ENCODE data around the gene SDR42E1. TPM values are rescaled to one million over a fixed set of nuclear protein-coding genes. Genes with fewer than 3 reads are reported as not detected.

SDR42E1 gene
- polyA plus RNA-seq, 2 of the 4 experiments (the other 2 are of a cell fraction): 1.7 to 5.2 TPM

DNA sequence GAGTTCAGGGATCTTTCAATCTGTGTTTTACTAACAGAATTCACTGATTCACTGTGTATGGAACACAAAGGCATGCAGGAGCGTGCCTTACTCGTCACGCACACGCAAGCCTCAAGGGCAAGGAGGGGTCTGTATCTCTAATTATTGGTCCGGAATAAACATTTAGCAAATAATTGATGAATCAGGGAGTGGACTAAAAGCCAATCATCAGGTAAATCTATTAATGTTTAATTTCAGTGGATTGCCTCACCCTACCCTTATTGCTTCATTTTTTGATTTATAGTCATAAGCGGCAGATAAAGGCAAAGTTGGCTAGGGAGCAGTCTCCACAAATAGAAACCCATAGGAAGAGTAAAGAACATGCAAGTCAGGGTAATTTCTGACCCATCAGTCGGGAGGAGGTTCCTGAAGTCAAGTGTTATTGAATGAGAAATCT is 16.4 kb upstream of the SDR42E1 start:
- Histone ChIP-seq H3K9me3 (no peaks in the 10 kb centered on the region), H3K4me1 (no peaks in the 10 kb centered on the region), H3K4me2 (no peak overlapping the region), H3K27ac (no peak overlapping the region), H3K4me3 (no peak overlapping the region)
- CTCF ChIA-PET: no interaction called here
- no peak for TF ChIP-seq PHF8 (IDR thresholded peaks at IDR 0.05; ENCODE audit: borderline replicate concordance, low read depth)
- TF ChIP-seq, protein P1, sequence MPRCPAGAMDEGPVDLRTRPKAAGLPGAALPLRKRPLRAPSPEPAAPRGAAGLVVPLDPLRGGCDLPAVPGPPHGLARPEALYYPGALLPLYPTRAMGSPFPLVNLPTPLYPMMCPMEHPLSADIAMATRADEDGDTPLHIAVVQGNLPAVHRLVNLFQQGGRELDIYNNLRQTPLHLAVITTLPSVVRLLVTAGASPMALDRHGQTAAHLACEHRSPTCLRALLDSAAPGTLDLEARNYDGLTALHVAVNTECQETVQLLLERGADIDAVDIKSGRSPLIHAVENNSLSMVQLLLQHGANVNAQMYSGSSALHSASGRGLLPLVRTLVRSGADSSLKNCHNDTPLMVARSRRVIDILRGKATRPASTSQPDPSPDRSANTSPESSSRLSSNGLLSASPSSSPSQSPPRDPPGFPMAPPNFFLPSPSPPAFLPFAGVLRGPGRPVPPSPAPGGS (IDR thresholded peaks at IDR 0.05): no peak
- TF ChIP-seq ZFP36 (IDR thresholded peaks at IDR 0.05; ENCODE audit: borderline replicate concordance, partially characterized antibody): no peak
- no peak for TF ChIP-seq EHMT2 (IDR thresholded peaks at IDR 0.05; ENCODE audit: low read depth)
- TF ChIP-seq EHF (CRISPR knock-in tag; IDR thresholded peaks at IDR 0.05): no peak
- TF ChIP-seq, protein P2, sequence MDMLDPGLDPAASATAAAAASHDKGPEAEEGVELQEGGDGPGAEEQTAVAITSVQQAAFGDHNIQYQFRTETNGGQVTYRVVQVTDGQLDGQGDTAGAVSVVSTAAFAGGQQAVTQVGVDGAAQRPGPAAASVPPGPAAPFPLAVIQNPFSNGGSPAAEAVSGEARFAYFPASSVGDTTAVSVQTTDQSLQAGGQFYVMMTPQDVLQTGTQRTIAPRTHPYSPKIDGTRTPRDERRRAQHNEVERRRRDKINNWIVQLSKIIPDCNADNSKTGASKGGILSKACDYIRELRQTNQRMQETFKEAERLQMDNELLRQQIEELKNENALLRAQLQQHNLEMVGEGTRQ (IDR thresholded peaks at IDR 0.05): no peak
- TF ChIP-seq NFE2L2 (conservative IDR thresholded peaks at IDR 0.05; ENCODE audit: low read length): no peak
- TF ChIP-seq, protein P3, sequence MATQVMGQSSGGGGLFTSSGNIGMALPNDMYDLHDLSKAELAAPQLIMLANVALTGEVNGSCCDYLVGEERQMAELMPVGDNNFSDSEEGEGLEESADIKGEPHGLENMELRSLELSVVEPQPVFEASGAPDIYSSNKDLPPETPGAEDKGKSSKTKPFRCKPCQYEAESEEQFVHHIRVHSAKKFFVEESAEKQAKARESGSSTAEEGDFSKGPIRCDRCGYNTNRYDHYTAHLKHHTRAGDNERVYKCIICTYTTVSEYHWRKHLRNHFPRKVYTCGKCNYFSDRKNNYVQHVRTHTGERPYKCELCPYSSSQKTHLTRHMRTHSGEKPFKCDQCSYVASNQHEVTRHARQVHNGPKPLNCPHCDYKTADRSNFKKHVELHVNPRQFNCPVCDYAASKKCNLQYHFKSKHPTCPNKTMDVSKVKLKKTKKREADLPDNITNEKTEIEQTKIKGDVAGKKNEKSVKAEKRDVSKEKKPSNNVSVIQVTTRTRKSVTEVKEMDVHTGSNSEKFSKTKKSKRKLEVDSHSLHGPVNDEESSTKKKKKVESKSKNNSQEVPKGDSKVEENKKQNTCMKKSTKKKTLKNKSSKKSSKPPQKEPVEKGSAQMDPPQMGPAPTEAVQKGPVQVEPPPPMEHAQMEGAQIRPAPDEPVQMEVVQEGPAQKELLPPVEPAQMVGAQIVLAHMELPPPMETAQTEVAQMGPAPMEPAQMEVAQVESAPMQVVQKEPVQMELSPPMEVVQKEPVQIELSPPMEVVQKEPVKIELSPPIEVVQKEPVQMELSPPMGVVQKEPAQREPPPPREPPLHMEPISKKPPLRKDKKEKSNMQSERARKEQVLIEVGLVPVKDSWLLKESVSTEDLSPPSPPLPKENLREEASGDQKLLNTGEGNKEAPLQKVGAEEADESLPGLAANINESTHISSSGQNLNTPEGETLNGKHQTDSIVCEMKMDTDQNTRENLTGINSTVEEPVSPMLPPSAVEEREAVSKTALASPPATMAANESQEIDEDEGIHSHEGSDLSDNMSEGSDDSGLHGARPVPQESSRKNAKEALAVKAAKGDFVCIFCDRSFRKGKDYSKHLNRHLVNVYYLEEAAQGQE (IDR thresholded peaks at IDR 0.05): no peak
- TF ChIP-seq KDM1A (IDR thresholded peaks at IDR 0.05; ENCODE audit: low read depth): no peak
- ATAC-seq (no peak), FAIRE-seq (no peak), DNase-seq (ENCODE audit: low read depth in 1 of 2, low spot score in 1 of 2) (no peak)
- POLR2A ChIA-PET: no interaction called here
- WGBS (ENCODE audit: missing lambda C conversion rate): 44% methylated on average over 7 of the region's 7 CpGs

DNA sequence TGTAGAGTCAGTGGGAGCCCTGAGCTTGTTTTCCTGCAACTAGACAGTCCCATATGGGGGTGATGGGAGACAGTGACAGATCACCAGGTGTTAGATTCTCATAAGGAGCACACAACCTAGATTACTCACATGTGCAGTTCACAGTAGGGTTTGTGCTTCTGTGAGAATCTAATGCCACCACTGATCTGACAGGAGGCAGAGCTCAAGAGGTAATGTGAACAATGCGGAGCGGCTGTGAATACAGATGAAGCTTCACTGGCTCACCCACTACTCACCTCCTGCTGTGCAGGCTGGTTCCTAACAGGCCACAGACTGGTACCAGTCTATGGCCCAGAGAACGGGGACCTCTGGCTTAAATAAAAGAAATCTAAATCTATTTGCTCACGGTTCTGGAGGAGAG is 13.6 kb upstream of the SDR42E1 start:
- ChIA-PET CTCF (interaction anchor here (0.9 kb wide), 1 partner anchor 19 kb away, joined by 3 read pairs; no protein-coding TSS in a partner anchor), POLR2A (no interaction called here)
- TF ChIP-seq TFCP2L1 (CRISPR knock-in tag; IDR thresholded peaks at IDR 0.05) (no peak), EHMT2 (IDR thresholded peaks at IDR 0.05; ENCODE audit: low read depth) (no peak), HDAC2 (IDR thresholded peaks at IDR 0.05) (no peak), TP53 (CRISPR knock-in tag; IDR thresholded peaks at IDR 0.05) (no peak), RNF2 (IDR thresholded peaks at IDR 0.05; ENCODE audit: borderline replicate concordance, low read depth) (no peak), JUN (IDR thresholded peaks at IDR 0.05) (no peak), NFE2L2 (conservative IDR thresholded peaks at IDR 0.05; ENCODE audit: low read length) (no peak), SREBF2 (IDR thresholded peaks at IDR 0.05) (no peak)
- TF ChIP-seq, protein P2 (IDR thresholded peaks at IDR 0.05): no peak
- TF ChIP-seq, protein P4, sequence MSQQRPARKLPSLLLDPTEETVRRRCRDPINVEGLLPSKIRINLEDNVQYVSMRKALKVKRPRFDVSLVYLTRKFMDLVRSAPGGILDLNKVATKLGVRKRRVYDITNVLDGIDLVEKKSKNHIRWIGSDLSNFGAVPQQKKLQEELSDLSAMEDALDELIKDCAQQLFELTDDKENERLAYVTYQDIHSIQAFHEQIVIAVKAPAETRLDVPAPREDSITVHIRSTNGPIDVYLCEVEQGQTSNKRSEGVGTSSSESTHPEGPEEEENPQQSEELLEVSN (IDR thresholded peaks at IDR 0.05; ENCODE audit: borderline replicate concordance, low read depth): no peak
- TF ChIP-seq, protein P5, sequence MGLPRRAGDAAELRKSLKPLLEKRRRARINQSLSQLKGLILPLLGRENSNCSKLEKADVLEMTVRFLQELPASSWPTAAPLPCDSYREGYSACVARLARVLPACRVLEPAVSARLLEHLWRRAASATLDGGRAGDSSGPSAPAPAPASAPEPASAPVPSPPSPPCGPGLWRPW (IDR thresholded peaks at IDR 0.05): no peak
- no peaks in the 10 kb centered on the region for H3K4me1 ChIP-seq
- FAIRE-seq (no peak), DNase-seq (ENCODE audit: low read depth in 1 of 2, low spot score in 1 of 2) (no peak), ATAC-seq (no peak)
- no peak overlapping the region for H3K27ac ChIP-seq
- H3K9me3 ChIP-seq: no peaks in the 10 kb centered on the region
- 21% methylated on average over 4 of the region's 4 CpGs for WGBS (ENCODE audit: missing lambda C conversion rate)
- H3K4me3 ChIP-seq: no peak overlapping the region
- H3K4me2 ChIP-seq: no peak overlapping the region
